ENCODE data around the gene C5.

GRCh38 chr9:120914953-120915352, 135.1 kb downstream of the C5 start:
- no peak for TF ChIP-seq CTCF (IDR thresholded peaks at IDR 0.05; ENCODE audit: low read length)
- TF ChIP-seq EZH2 (optimal IDR thresholded peaks at IDR 0.05; ENCODE audit: low read depth, low read length): no peak

All from MM.1S (cell line).